Stimulated activated naive CD8-positive, alpha-beta T cell treated with anti-CD3 and anti-CD28 coated beads, Interleukin-15, amount 100 ng/mL, for 72 hours (primary cell): ENCODE measurements around the gene HNRNPU.

Experiments
- ATAC-seq: fragments of 150-1000 bp; cut with Tn5 transposase; 2 replicates; pipeline ENCODE4 v1.10.0; 2021; ENCODE audit warnings: mild to moderate bottlenecking, moderate library complexity
- DNase-seq, 2 donors: peaks; one replicate each; pipeline ENCODE4 v3.0.0; 2021 to 2022
- H3K27ac Mint-ChIP-seq, 2 donors: one replicate each; pipeline ENCODE4 v1.8.0; 2022; ENCODE audit warnings: mild to moderate bottlenecking in 2 of 2, mixed read lengths in 2 of 2, moderate library complexity in 2 of 2
- H3K27me3 Mint-ChIP-seq: one replicate; pipeline ENCODE4 v1.8.0; 2022; ENCODE audit warnings: mixed read lengths
- H3K4me1 Mint-ChIP-seq: one replicate; pipeline ENCODE4 v1.8.0; 2022; ENCODE audit warnings: mild to moderate bottlenecking, mixed read lengths
- H3K4me3 Mint-ChIP-seq, 2 donors: one replicate each; pipeline ENCODE4 v1.8.0; 2022; ENCODE audit warnings: mild to moderate bottlenecking in 2 of 2, mixed read lengths in 2 of 2, moderate library complexity in 1 of 2
- H3K9me3 Mint-ChIP-seq, 2 donors: one replicate each; pipeline ENCODE4 v1.8.0; 2022; ENCODE audit warnings: mixed read lengths in 2 of 2

HNRNPU gene

GRCh38 chr1:244864253-244865027 lies at the start of gene HNRNPU:
Gene HNRNPU (minus strand): TSS chr1:244864543. CDS start chr1:244864307, 236 bp downstream.
- Mint-ChIP-seq H3K9me3 (no peaks in the 10 kb centered on the region), H3K27me3 (no peaks in the 10 kb centered on the region), H3K4me1 (peaks cover 37% of the 10 kb centered on the region), H3K4me3 (peak within 1 kb of the TSS; percentile 98 to 99), H3K27ac (peak within 1 kb of the TSS; percentile 99 to 100)
- peak; percentile 95 to 96 for DNase-seq
- ATAC-seq = peak; percentile 79

- Mint-ChIP-seq H3K27me3 (no peaks in the 10 kb centered on the region), H3K9me3 (no peaks in the 10 kb centered on the region), H3K4me1 (peaks cover 6% of the 10 kb centered on the region), H3K27ac (no peak overlapping the region), H3K4me3 (no peak overlapping the region)
- ATAC-seq (no peak), DNase-seq (no peak)
These were observed 49.5 kb upstream of the HNRNPU start for GRCh38 chr1:244913806-244914205.

GRCh38 chr1:244904119-244904518 lies 39.8 kb upstream of the HNRNPU start:
- ATAC-seq = no peak
- Mint-ChIP-seq H3K27me3 (no peaks in the 10 kb centered on the region), H3K4me1 (peaks cover 6% of the 10 kb centered on the region), H3K27ac (no peak overlapping the region), H3K9me3 (no peaks in the 10 kb centered on the region), H3K4me3 (no peak overlapping the region)
- DNase-seq = no peak

GRCh38 chr1:244901400-244902015 lies 37.2 kb upstream of the HNRNPU start:
- Mint-ChIP-seq H3K4me3 (no peak overlapping the region), H3K27me3 (no peaks in the 10 kb centered on the region), H3K4me1 (peaks cover under 1% of the 10 kb centered on the region), H3K27ac (peak overlapping the region in 1 of 2 donors; percentile 12), H3K9me3 (no peaks in the 10 kb centered on the region)
- ATAC-seq (no peak), DNase-seq (no peak)

- DNase-seq = no peak
- ATAC-seq = no peak
- Mint-ChIP-seq H3K27me3 (no peaks in the 10 kb centered on the region), H3K4me1 (no peaks in the 10 kb centered on the region), H3K9me3 (no peaks in the 10 kb centered on the region), H3K27ac (no peak overlapping the region), H3K4me3 (no peak overlapping the region)
These were observed 33.3 kb upstream of the HNRNPU start for GRCh38 chr1:244897476-244898254.

GRCh38 chr1:244896550-244896949 lies 32.2 kb upstream of the HNRNPU start:
- no peak for ATAC-seq

GRCh38 chr1:244893836-244894235 lies 29.5 kb upstream of the HNRNPU start:
- DNase-seq (no peak), ATAC-seq (no peak)
- no peak overlapping the region for H3K4me3 Mint-ChIP-seq
- peak overlapping the region in 1 of 2 donors; percentile 67 for H3K27ac Mint-ChIP-seq
- no peaks in the 10 kb centered on the region for H3K4me1 Mint-ChIP-seq
- no peaks in the 10 kb centered on the region for H3K9me3 Mint-ChIP-seq
- no peaks in the 10 kb centered on the region for H3K27me3 Mint-ChIP-seq

More at GRCh38 chr1:244896550-244896949, 32.2 kb upstream of the HNRNPU start:
- Mint-ChIP-seq H3K27ac (no peak overlapping the region), H3K27me3 (no peaks in the 10 kb centered on the region), H3K9me3 (no peaks in the 10 kb centered on the region), H3K4me1 (no peaks in the 10 kb centered on the region), H3K4me3 (no peak overlapping the region)
- DNase-seq = no peak

GRCh38 chr1:244887281-244887680 lies 22.9 kb upstream of the HNRNPU start:
- Mint-ChIP-seq H3K27ac (no peak overlapping the region), H3K9me3 (no peaks in the 10 kb centered on the region), H3K27me3 (no peaks in the 10 kb centered on the region), H3K4me1 (no peaks in the 10 kb centered on the region), H3K4me3 (no peak overlapping the region)
- DNase-seq (no peak), ATAC-seq (no peak)

GRCh38 chr1:244881552-244882280 lies 17.4 kb upstream of the HNRNPU start:
- Mint-ChIP-seq H3K27me3 (no peaks in the 10 kb centered on the region), H3K4me3 (no peak overlapping the region), H3K27ac (no peak overlapping the region), H3K4me1 (no peaks in the 10 kb centered on the region), H3K9me3 (no peaks in the 10 kb centered on the region)
- no peak for DNase-seq
- ATAC-seq = no peak

GRCh38 chr1:244878681-244879080 lies 14.3 kb upstream of the HNRNPU start:
- no peaks in the 10 kb centered on the region for H3K9me3 Mint-ChIP-seq
- no peaks in the 10 kb centered on the region for H3K4me1 Mint-ChIP-seq
- H3K27me3 Mint-ChIP-seq = no peaks in the 10 kb centered on the region
- no peak for ATAC-seq
- no peak overlapping the region for H3K4me3 Mint-ChIP-seq
- H3K27ac Mint-ChIP-seq = no peak overlapping the region
- no peak for DNase-seq

GRCh38 chr1:244876228-244876910 lies 12.0 kb upstream of the HNRNPU start:
- Mint-ChIP-seq H3K27me3 (no peaks in the 10 kb centered on the region), H3K27ac (no peak overlapping the region), H3K9me3 (no peaks in the 10 kb centered on the region), H3K4me3 (no peak overlapping the region), H3K4me1 (no peaks in the 10 kb centered on the region)
- DNase-seq (no peak), ATAC-seq (no peak)

- DNase-seq = no peak
- Mint-ChIP-seq H3K27ac (no peak overlapping the region), H3K4me1 (no peaks in the 10 kb centered on the region), H3K9me3 (no peaks in the 10 kb centered on the region), H3K27me3 (no peaks in the 10 kb centered on the region), H3K4me3 (no peak overlapping the region)
- no peak for ATAC-seq
These were observed 10.7 kb upstream of the HNRNPU start for GRCh38 chr1:244874974-244875579.

- H3K4me3 Mint-ChIP-seq = no peak overlapping the region
- H3K27ac Mint-ChIP-seq = no peak overlapping the region
- H3K4me1 Mint-ChIP-seq = peaks cover 17% of the 10 kb centered on the region
- ATAC-seq = no peak
- no peaks in the 10 kb centered on the region for H3K27me3 Mint-ChIP-seq
- no peak for DNase-seq
- H3K9me3 Mint-ChIP-seq = no peaks in the 10 kb centered on the region
These were observed 5.6 kb upstream of the HNRNPU start for GRCh38 chr1:244869950-244870349.

- H3K9me3 Mint-ChIP-seq = no peaks in the 10 kb centered on the region
- ATAC-seq (no peak), DNase-seq (no peak)
- H3K4me1 Mint-ChIP-seq = peaks cover 18% of the 10 kb centered on the region
- H3K4me3 Mint-ChIP-seq = no peak overlapping the region
- H3K27me3 Mint-ChIP-seq = no peaks in the 10 kb centered on the region
- no peak overlapping the region for H3K27ac Mint-ChIP-seq
These were observed 5.1 kb upstream of the HNRNPU start for GRCh38 chr1:244869364-244869827.
